PFSK-1 (cell line): Measurements from ENCODE around the gene MED8.

Experiments used
- FOXP2 ChIP-seq: optimal IDR thresholded peaks from 2 replicates; pipeline ENCODE3; 2011; ENCODE audit warnings: borderline replicate concordance, control low read depth, inconsistent platforms; ENCODE audit not compliant: insufficient read depth; ENCODE audit errors: extremely low read length, extremely low read depth
- POLR2AphosphoS5 ChIP-seq: IDR thresholded peaks from 2 replicates; pipeline ENCODE4 v1.6.1; 2012; ENCODE audit warnings: low read depth, mild to moderate bottlenecking, control low read depth, low read length, moderate library complexity
- SIN3A ChIP-seq: IDR thresholded peaks from 2 replicates; pipeline ENCODE4 v1.6.1; 2012; ENCODE audit warnings: mild to moderate bottlenecking, low read length, moderate library complexity, borderline replicate concordance; ENCODE audit not compliant: insufficient read depth
- TAF1 ChIP-seq: IDR thresholded peaks from 2 replicates; pipeline ENCODE4 v1.6.1; 2012; ENCODE audit warnings: low read length, control low read depth, borderline replicate concordance; ENCODE audit not compliant: insufficient read depth
- TF ChIP-seq, protein P1 (sequence below), 2 experiments: IDR thresholded peaks; 2 replicates each; pipeline versions ENCODE4 v1.6.1 to v1.8.0; 2011 to 2012; ENCODE audit warnings: low read depth in 2 of 2, low read length in 2 of 2, control low read depth in 1 of 2, inconsistent platforms in 1 of 2, mild to moderate bottlenecking in 1 of 2, moderate library complexity in 1 of 2; ENCODE audit not compliant: insufficient read depth in 1 of 2

Gene MED8

GRCh38 chr1:43363935-43364525 lies 25.6 kb downstream of the MED8 start:
- TF ChIP-seq, protein P1, sequence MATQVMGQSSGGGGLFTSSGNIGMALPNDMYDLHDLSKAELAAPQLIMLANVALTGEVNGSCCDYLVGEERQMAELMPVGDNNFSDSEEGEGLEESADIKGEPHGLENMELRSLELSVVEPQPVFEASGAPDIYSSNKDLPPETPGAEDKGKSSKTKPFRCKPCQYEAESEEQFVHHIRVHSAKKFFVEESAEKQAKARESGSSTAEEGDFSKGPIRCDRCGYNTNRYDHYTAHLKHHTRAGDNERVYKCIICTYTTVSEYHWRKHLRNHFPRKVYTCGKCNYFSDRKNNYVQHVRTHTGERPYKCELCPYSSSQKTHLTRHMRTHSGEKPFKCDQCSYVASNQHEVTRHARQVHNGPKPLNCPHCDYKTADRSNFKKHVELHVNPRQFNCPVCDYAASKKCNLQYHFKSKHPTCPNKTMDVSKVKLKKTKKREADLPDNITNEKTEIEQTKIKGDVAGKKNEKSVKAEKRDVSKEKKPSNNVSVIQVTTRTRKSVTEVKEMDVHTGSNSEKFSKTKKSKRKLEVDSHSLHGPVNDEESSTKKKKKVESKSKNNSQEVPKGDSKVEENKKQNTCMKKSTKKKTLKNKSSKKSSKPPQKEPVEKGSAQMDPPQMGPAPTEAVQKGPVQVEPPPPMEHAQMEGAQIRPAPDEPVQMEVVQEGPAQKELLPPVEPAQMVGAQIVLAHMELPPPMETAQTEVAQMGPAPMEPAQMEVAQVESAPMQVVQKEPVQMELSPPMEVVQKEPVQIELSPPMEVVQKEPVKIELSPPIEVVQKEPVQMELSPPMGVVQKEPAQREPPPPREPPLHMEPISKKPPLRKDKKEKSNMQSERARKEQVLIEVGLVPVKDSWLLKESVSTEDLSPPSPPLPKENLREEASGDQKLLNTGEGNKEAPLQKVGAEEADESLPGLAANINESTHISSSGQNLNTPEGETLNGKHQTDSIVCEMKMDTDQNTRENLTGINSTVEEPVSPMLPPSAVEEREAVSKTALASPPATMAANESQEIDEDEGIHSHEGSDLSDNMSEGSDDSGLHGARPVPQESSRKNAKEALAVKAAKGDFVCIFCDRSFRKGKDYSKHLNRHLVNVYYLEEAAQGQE (IDR thresholded peaks at IDR 0.05; ENCODE audit: insufficient read depth in 1 of 2, low read depth in 2 of 2, low read length in 2 of 2), result no peak
- TF ChIP-seq TAF1, result no peak
- no peak for TF ChIP-seq FOXP2
- no peak for TF ChIP-seq SIN3A
- no peak for TF ChIP-seq POLR2AphosphoS5

- TF ChIP-seq TAF1, result peak; percentile 28; the same call in 1 of the 2 replicates
- no peak for TF ChIP-seq SIN3A
- peak; percentile 53; the same call in 1 of the 2 replicates for TF ChIP-seq POLR2AphosphoS5
Measured at GRCh38 chr1:43363283-43363934, 26.2 kb downstream of the MED8 start.

- TF ChIP-seq POLR2AphosphoS5, result no peak
- no peak for TF ChIP-seq SIN3A
- TF ChIP-seq TAF1, result no peak
- TF ChIP-seq FOXP2, result no peak
- TF ChIP-seq, protein P1 (IDR thresholded peaks at IDR 0.05; ENCODE audit: insufficient read depth in 1 of 2, low read depth in 2 of 2, low read length in 2 of 2), result no peak
Measured at GRCh38 chr1:43360616-43361015, 29.0 kb downstream of the MED8 start.

GRCh38 chr1:43359696-43360095 lies 29.9 kb downstream of the MED8 start:
- TF ChIP-seq, protein P1 (IDR thresholded peaks at IDR 0.05; ENCODE audit: insufficient read depth in 1 of 2, low read depth in 2 of 2, low read length in 2 of 2), result no peak
- TF ChIP-seq TAF1, result no peak
- TF ChIP-seq FOXP2, result no peak
- no peak for TF ChIP-seq SIN3A
- no peak for TF ChIP-seq POLR2AphosphoS5

DNA sequence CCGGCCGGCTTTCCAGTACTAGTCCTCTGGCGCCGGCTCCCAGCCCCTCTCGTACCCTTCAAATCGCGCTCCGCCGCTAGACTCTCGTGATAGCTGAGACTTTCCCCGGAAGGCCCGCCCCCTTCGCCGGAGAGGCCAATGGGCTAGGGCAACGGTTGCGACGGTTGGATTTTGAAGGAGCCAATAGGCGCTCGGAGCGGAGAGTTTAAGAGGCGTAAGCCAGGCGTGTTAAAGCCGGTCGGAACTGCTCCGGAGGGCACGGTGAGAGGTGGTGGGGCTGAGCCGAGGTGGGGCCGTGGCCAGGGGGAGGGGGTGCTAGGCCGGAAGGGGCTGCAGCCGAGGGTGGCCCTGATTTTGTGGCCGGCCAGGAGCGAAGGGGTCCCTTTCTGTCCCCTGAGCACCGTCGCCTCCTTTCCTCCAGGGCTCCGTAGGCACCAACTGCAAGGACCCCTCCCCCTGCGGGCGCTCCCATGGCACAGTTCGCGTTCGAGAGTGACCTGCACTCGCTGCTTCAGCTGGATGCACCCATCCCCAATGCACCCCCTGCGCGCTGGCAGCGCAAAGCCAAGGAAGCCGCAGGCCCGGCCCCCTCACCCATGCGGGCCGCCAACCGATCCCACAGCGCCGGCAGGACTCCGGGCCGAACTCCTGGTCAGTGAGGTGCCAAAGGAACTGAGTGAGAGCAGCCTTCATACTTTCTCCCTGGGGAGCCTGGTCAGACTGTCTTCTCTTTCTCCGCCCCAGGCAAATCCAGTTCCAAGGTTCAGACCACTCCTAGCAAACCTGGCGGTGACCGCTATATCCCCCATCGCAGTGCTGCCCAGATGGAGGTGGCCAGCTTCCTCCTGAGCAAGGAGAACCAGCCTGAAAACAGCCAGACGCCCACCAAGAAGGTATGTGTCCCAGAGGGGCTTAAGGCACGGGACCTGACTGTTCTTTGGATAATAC lies 30.6 kb downstream of the MED8 start, which contains the start of gene CDC20:
Gene CDC20 (plus strand): TSS at position 236 of the 948 bp plus-strand sequence. CDS start 235 bp downstream, at position 471.
- TF ChIP-seq SIN3A (peak; percentile 67; the same call in 1 of the 2 replicates), TAF1 (peak; percentile 95), FOXP2 (no peak), POLR2AphosphoS5 (peak; percentile 95)
